ENCODE results near the gene MFSD11.
A peak's percentile ranks its signal among the peaks of the same experiment; 100 is the strongest.

DNA sequence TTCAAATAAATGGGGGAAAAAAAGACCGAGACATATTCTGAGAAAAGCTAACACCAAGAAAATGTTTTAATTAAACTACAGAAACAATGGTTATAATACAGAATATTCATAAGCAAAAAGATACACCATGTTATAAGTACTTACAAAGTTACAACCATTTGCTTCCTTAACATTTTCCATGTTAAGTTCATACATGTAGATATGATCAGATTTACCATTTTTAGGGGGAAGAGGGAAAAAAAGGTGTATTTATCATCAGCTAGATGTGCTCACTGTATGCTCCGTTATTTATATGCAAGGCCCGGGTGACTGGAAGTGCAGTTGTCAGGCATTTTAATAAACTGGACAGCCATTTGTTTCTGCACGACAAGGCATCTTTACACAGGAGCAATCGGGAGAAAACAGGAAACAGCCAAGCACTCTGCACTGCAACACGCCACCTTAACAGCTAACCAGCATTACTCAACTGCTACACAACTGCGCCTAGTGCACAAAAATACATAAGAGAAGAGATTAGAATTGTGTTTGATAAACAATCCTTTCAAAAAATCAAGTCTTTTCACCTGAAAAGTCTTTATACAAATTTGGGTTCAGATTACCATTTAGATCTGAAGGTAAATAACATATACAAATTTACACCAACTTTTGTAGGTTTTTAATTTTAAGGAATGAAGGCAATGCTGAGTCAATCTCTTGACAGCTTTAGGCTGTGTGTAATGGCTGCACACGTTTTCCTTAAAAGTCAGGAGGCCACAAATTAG is 3.7 kb upstream of the MFSD11 start:
- TF ChIP-seq, protein P1, sequence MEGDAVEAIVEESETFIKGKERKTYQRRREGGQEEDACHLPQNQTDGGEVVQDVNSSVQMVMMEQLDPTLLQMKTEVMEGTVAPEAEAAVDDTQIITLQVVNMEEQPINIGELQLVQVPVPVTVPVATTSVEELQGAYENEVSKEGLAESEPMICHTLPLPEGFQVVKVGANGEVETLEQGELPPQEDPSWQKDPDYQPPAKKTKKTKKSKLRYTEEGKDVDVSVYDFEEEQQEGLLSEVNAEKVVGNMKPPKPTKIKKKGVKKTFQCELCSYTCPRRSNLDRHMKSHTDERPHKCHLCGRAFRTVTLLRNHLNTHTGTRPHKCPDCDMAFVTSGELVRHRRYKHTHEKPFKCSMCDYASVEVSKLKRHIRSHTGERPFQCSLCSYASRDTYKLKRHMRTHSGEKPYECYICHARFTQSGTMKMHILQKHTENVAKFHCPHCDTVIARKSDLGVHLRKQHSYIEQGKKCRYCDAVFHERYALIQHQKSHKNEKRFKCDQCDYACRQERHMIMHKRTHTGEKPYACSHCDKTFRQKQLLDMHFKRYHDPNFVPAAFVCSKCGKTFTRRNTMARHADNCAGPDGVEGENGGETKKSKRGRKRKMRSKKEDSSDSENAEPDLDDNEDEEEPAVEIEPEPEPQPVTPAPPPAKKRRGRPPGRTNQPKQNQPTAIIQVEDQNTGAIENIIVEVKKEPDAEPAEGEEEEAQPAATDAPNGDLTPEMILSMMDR (IDR thresholded peaks at IDR 0.05 in 8 of 11, conservative IDR thresholded peaks at IDR 0.05 in 3 of 11) = no peak
- TF ChIP-seq POLR2A (IDR thresholded peaks at IDR 0.05) (no peak), POLR2AphosphoS5 (IDR thresholded peaks at IDR 0.05) (peak in 1 of 3 donors; percentile 26)

Data from spleen (tissue), 7 donors.